HG02759 (cell line): ENCODE measurements around the gene SEPHS2.
"Not testable (repeated sequence)": the region's sequence is repeated elsewhere in the genome, so short reads cannot be mapped to it uniquely, and the experiment has no call there.

Experiments
- ATAC-seq: cut with Tn5 transposase; IDR thresholded peaks from one replicate; pipeline ENCODE4 v1.9.1; 2021; ENCODE audit warnings: mild to moderate bottlenecking, moderate library complexity; ENCODE audit not compliant: unreplicated experiment

SEPHS2 gene

GRCh38 chr16:30470632-30470995 lies 24.9 kb upstream of the SEPHS2 start:
- ATAC-seq, result no peak

- ATAC-seq, result no peak
These were observed 24.5 kb upstream of the SEPHS2 start for GRCh38 chr16:30470170-30470512.

- ATAC-seq, result no peak
These were observed 18.4 kb upstream of the SEPHS2 start for GRCh38 chr16:30464078-30464477.

GRCh38 chr16:30461426-30461825 lies 15.8 kb upstream of the SEPHS2 start:
- not testable (repeated sequence) for ATAC-seq

- no peak for ATAC-seq
These were observed 13.8 kb upstream of the SEPHS2 start for GRCh38 chr16:30459456-30459855.

GRCh38 chr16:30458561-30459394 lies 13.1 kb upstream of the SEPHS2 start:
- ATAC-seq, result peak; percentile 92

- ATAC-seq, result no peak
These were observed 12.3 kb upstream of the SEPHS2 start for GRCh38 chr16:30457743-30458560.

- ATAC-seq, result no peak
These were observed 11.6 kb upstream of the SEPHS2 start for GRCh38 chr16:30457256-30457655.

GRCh38 chr16:30456302-30456701 lies 10.6 kb upstream of the SEPHS2 start:
- no peak for ATAC-seq

- not testable (repeated sequence) for ATAC-seq
These were observed 7.3 kb upstream of the SEPHS2 start for GRCh38 chr16:30452709-30453580.

- ATAC-seq, result no peak
These were observed 3.4 kb upstream of the SEPHS2 start for GRCh38 chr16:30449116-30449435.

- no peak for ATAC-seq
These were observed 2.0 kb upstream of the SEPHS2 start for GRCh38 chr16:30447512-30448226.

- ATAC-seq, result no peak
These were observed 525 bp upstream of the SEPHS2 start for GRCh38 chr16:30446203-30446595.

- no peak for ATAC-seq
These were observed 596 bp downstream of the SEPHS2 start for GRCh38 chr16:30445149-30445407.

GRCh38 chr16:30444231-30445148 lies 1.2 kb downstream of the SEPHS2 start:
- ATAC-seq, result no peak

- no peak for ATAC-seq
These were observed 2.0 kb downstream of the SEPHS2 start for GRCh38 chr16:30443631-30444030.

- no peak for ATAC-seq
These were observed 5.8 kb downstream of the SEPHS2 start for GRCh38 chr16:30439720-30440348.

- ATAC-seq, result no peak
These were observed 6.8 kb downstream of the SEPHS2 start for GRCh38 chr16:30438835-30439234.

- ATAC-seq, result no peak
These were observed 8.1 kb downstream of the SEPHS2 start for GRCh38 chr16:30437511-30438046.
